Natural killer cell (primary cell): Measurements from ENCODE around the gene PRRT1B. TPM values are rescaled to one million over a fixed set of nuclear protein-coding genes. Genes with fewer than 3 reads are reported as not detected.
A peak's percentile ranks its signal among the peaks of the same experiment; 100 is the strongest.
"Not testable (repeated sequence)": the region's sequence is repeated elsewhere in the genome, so short reads cannot be mapped to it uniquely, and the experiment has no call there.

ENCODE experiments used
- ATAC-seq, 3 donors: fragments of 150-1000 bp in 2 of 3; fragments of 200-7000 bp in 1 of 3; cut with Tn5 transposase; 1 replicate in 1 of 3; 2 replicates in 2 of 3; pipeline ENCODE4 v1.10.0; 2021; ENCODE audit warnings: mild to moderate bottlenecking in 2 of 3, moderate library complexity in 2 of 3
- DNase-seq, 2 donors: peaks; one replicate each; pipeline versions ENCODE4 v3.0.0 to v3.0.0-alpha.2; 2013 to 2021; ENCODE audit warnings: mixed read lengths in 1 of 2
- H3K27ac ChIP-seq: one replicate; pipeline ENCODE4 v1.5.1; 2013; ENCODE audit warnings: mild to moderate bottlenecking, low read length
- H3K27me3 ChIP-seq: one replicate; pipeline ENCODE4 v1.6.1; 2013; ENCODE audit warnings: low read length; ENCODE audit not compliant: control insufficient read depth, insufficient read depth
- H3K36me3 ChIP-seq: one replicate; pipeline ENCODE4 v1.6.1; 2013; ENCODE audit warnings: low read length; ENCODE audit not compliant: control insufficient read depth, insufficient read depth
- H3K4me1 ChIP-seq: one replicate; pipeline ENCODE4 v1.6.1; 2013; ENCODE audit warnings: low read length; ENCODE audit not compliant: control insufficient read depth, insufficient read depth
- H3K4me3 ChIP-seq: one replicate; pipeline ENCODE4 v1.5.1; 2013; ENCODE audit warnings: low read length
- H3K9me3 ChIP-seq: one replicate; pipeline ENCODE4 v1.6.1; 2013; ENCODE audit warnings: low read length; ENCODE audit not compliant: control insufficient read depth, insufficient read depth
- H3K27ac Mint-ChIP-seq, 2 donors: one replicate each; pipeline ENCODE4 v1.8.0; 2022; ENCODE audit warnings: mild to moderate bottlenecking in 2 of 2, mixed read lengths in 2 of 2, moderate library complexity in 1 of 2
- H3K27me3 Mint-ChIP-seq, 2 donors: one replicate each; pipeline ENCODE4 v1.8.0; 2022; ENCODE audit warnings: low read depth in 2 of 2, mixed read lengths in 2 of 2
- H3K36me3 Mint-ChIP-seq: one replicate; pipeline ENCODE4 v1.8.0; 2022; ENCODE audit warnings: mixed read lengths
- H3K4me1 Mint-ChIP-seq, 2 donors: one replicate each; pipeline ENCODE4 v1.8.0; 2022; ENCODE audit warnings: mixed read lengths in 2 of 2
- H3K4me3 Mint-ChIP-seq: one replicate; pipeline ENCODE4 v1.8.0; 2022; ENCODE audit warnings: mild to moderate bottlenecking, moderate library complexity, mixed read lengths
- H3K9me3 Mint-ChIP-seq, 2 donors: one replicate each; pipeline ENCODE4 v1.8.0; 2022; ENCODE audit warnings: mixed read lengths in 2 of 2
- CTCF ChIP-seq: fragments of 200-600 bp; IDR thresholded peaks from one replicate; pipeline ENCODE4 v1.8.0; 2022; ENCODE audit warnings: antibody characterized with exemption
- WGBS: methylation state at CpG from one replicate; pipeline ENCODE4 v1.1.7; 2013; ENCODE audit warnings: missing lambda C conversion rate; ENCODE audit not compliant: insufficient coverage; 5-methylcytosine and 5-hydroxymethylcytosine counted together
- intact Hi-C: fragments of 100-400 bp; cut with micrococcal nuclease; formaldehyde crosslinking; loops from one replicate; pipeline ENCODE4 v1.14.2; 2022
- total RNA-seq, 4 donors: library from RNA; stranded (reverse); fragments of 120-200 nt in 1 of 4; gene quantifications; one replicate each; pipeline versions ENCODE4 v1.2.3 to v1.2.4, GENCODE V29; 2013 to 2022

Gene PRRT1B
- total RNA-seq, 3 donors from 2014 or later (not counting 1 experiment from before 2014, with no cell fraction given): not detected

GRCh38 chr9:131511416-131511815 is 33.9 kb upstream of the PRRT1B start:
- H3K27me3 ChIP-seq: no peaks in the 10 kb centered on the region
- DNase-seq (no peak), ATAC-seq (no peak)
- intact Hi-C loops: no loop called here
- peaks cover 35% of the 10 kb centered on the region for H3K36me3 ChIP-seq
- no peak overlapping the region for H3K27ac Mint-ChIP-seq
- TF ChIP-seq CTCF: no peak
- 77% methylated on average over 7 of the region's 7 CpGs for WGBS
- H3K27me3 Mint-ChIP-seq: no peaks in the 10 kb centered on the region
- no peaks in the 10 kb centered on the region for H3K9me3 Mint-ChIP-seq
- H3K4me1 ChIP-seq: peaks cover 22% of the 10 kb centered on the region
- H3K4me3 ChIP-seq: no peak overlapping the region
- H3K36me3 Mint-ChIP-seq: no peaks in the 10 kb centered on the region
- H3K4me3 Mint-ChIP-seq: no peak overlapping the region
- peaks cover 0 to 16% of the 10 kb centered on the region in 2 donors for H3K4me1 Mint-ChIP-seq
- H3K27ac ChIP-seq: no peak overlapping the region
- H3K9me3 ChIP-seq: peaks cover 4% of the 10 kb centered on the region

- no peak overlapping the region for H3K27ac ChIP-seq
- Mint-ChIP-seq H3K27me3 (no peaks in the 10 kb centered on the region), H3K36me3 (no peaks in the 10 kb centered on the region), H3K9me3 (no peaks in the 10 kb centered on the region), H3K27ac (no peak overlapping the region), H3K4me3 (no peak overlapping the region), H3K4me1 (peaks cover 0 to 16% of the 10 kb centered on the region in 2 donors)
- H3K36me3 ChIP-seq: peaks cover 40% of the 10 kb centered on the region
- no peaks in the 10 kb centered on the region for H3K27me3 ChIP-seq
- H3K4me3 ChIP-seq: no peak overlapping the region
- intact Hi-C loops: no loop called here
- DNase-seq (no peak), ATAC-seq (no peak)
- H3K4me1 ChIP-seq: peaks cover 22% of the 10 kb centered on the region
- WGBS: over 99% methylated on average over 6 of the region's 6 CpGs
- no peak for TF ChIP-seq CTCF
- peaks cover 4% of the 10 kb centered on the region for H3K9me3 ChIP-seq
Measured at GRCh38 chr9:131511880-131512279, 33.4 kb upstream of the PRRT1B start.

GRCh38 chr9:131513177-131513576 is 32.1 kb upstream of the PRRT1B start:
- Histone ChIP-seq H3K36me3 (peaks cover 43% of the 10 kb centered on the region), H3K4me3 (no peak overlapping the region), H3K9me3 (peaks cover 4% of the 10 kb centered on the region), H3K27ac (no peak overlapping the region), H3K27me3 (no peaks in the 10 kb centered on the region), H3K4me1 (peaks cover 22% of the 10 kb centered on the region)
- TF ChIP-seq CTCF: no peak
- Mint-ChIP-seq H3K36me3 (no peaks in the 10 kb centered on the region), H3K4me3 (no peak overlapping the region), H3K9me3 (no peaks in the 10 kb centered on the region), H3K27me3 (no peaks in the 10 kb centered on the region), H3K4me1 (peaks cover 0 to 16% of the 10 kb centered on the region in 2 donors), H3K27ac (no peak overlapping the region)
- DNase-seq (no peak), ATAC-seq (peak in 2 of 3 donors; percentile 24 to 35)
- intact Hi-C loops: no loop called here
- WGBS: 52% methylated on average over 15 of the region's 15 CpGs

- H3K9me3 Mint-ChIP-seq, H3K9me3 ChIP-seq, DNase-seq, H3K4me3 ChIP-seq, H3K36me3 Mint-ChIP-seq, H3K4me3 Mint-ChIP-seq, H3K27ac Mint-ChIP-seq, intact Hi-C loops, H3K27me3 ChIP-seq, H3K27me3 Mint-ChIP-seq, ATAC-seq: not testable (repeated sequence)
- peaks cover 0 to 16% of the 10 kb centered on the region in 2 donors for H3K4me1 Mint-ChIP-seq
- H3K36me3 ChIP-seq: peaks cover 54% of the 10 kb centered on the region
- H3K27ac ChIP-seq: peak overlapping the region; percentile 23
- H3K4me1 ChIP-seq: peaks cover 22% of the 10 kb centered on the region
- WGBS: 66% methylated on average over 10 of the region's 12 CpGs
Measured at GRCh38 chr9:131515559-131516031, 29.7 kb upstream of the PRRT1B start.
